HepG2 (cell line): ENCODE measurements around the gene GPHN. TPM values are rescaled to one million over a fixed set of nuclear protein-coding genes. Genes with fewer than 3 reads are reported as not detected.

Experiments used
- ATAC-seq: fragments of 200-7000 bp; cut with Tn5 transposase; 3 replicates; pipeline ENCODE4 v1.9.1; 2020; ENCODE audit warnings: mild to moderate bottlenecking, moderate library complexity
- BruUV-seq: library from RNA; stranded (reverse); fragments of 400-500 nt; replicated peaks from 2 replicates; lab custom pipeline; 2021; lab: Mats Ljungman, UMichigan
- CTCF ChIA-PET: fragments of 300-600 bp; formaldehyde crosslinking; extraction: SDS; loops from one replicate; lab custom pipeline; 2021; ENCODE audit warnings: low total read pairs, inconsistent platforms, low intra/inter-chr PET ratio; lab: Yijun Ruan, JAX
- POLR2A ChIA-PET: fragments of 350-600 bp; sonication (Branson Sonifier 250); formaldehyde crosslinking; loops from one replicate; lab custom pipeline; 2020; ENCODE audit warnings: antibody characterized with exemption, inconsistent platforms; lab: Yijun Ruan, JAX
- DNase-seq: peaks from one replicate; pipeline ENCODE4 v3.0.0-alpha.2; 2015; ENCODE audit warnings: low spot score
- FAIRE-seq: peaks from 3 replicates; lab custom pipeline; 2011; peaks lifted over from hg19 to GRCh38; lab: Jason Lieb, UNC
- H2AFZ ChIP-seq: one replicate; pipeline ENCODE4 v1.6.1; 2011; ENCODE audit warnings: low read length, inconsistent platforms
- H3K27ac ChIP-seq: fragments of 300-600 bp; 3 replicates; pipeline ENCODE4 v1.8.0; 2011; ENCODE audit warnings: mixed run types, mild to moderate bottlenecking, mixed read lengths, low read length, inconsistent platforms; ENCODE audit not compliant: insufficient read depth; ENCODE audit errors: extremely low read length
- H3K27me3 ChIP-seq, 2 experiments: fragments of 200-600 bp in 1 of 2; 2 replicates in 1 of 2; 3 replicates in 1 of 2; pipeline versions ENCODE4 v1.6.0 to v1.8.0; 2011; ENCODE audit warnings: low read length in 2 of 2, mild to moderate bottlenecking in 2 of 2, moderate library complexity in 2 of 2, inconsistent platforms in 1 of 2; ENCODE audit not compliant: insufficient read depth in 2 of 2, control insufficient read depth in 1 of 2
- H3K36me3 ChIP-seq, 2 experiments: fragments of 200-600 bp in 1 of 2; replicated peaks in 1 of 2; 2 replicates in 1 of 2; 3 replicates in 1 of 2; pipeline versions ENCODE4 v1.5.1 to v1.8.0; 2011; ENCODE audit warnings: low read length in 2 of 2, inconsistent platforms in 1 of 2; ENCODE audit not compliant: insufficient read depth in 2 of 2, control insufficient read depth in 1 of 2
- H3K4me1 ChIP-seq: 2 replicates; pipeline ENCODE4 v1.5.1; 2012; ENCODE audit warnings: low read length, inconsistent platforms; ENCODE audit not compliant: insufficient read depth
- H3K4me2 ChIP-seq: 2 replicates; pipeline ENCODE4 v1.6.0; 2011; ENCODE audit warnings: low read depth, low read length, inconsistent platforms
- H3K4me3 ChIP-seq, 3 experiments: fragments of 200-600 bp in 1 of 3; sonication (generic), shearing (Covaris generic) in 1 of 3; replicated peaks in 1 of 3; 2 replicates each; pipeline ENCODE4 v1.5.1; 2011 to 2016; ENCODE audit warnings: low read length in 3 of 3, inconsistent platforms in 2 of 3, low read depth in 2 of 3, mild to moderate bottlenecking in 2 of 3, control low read depth in 1 of 3, mixed read lengths in 1 of 3; ENCODE audit not compliant: insufficient read depth in 1 of 3
- H3K79me2 ChIP-seq: one replicate; pipeline ENCODE4 v1.6.1; 2011; ENCODE audit warnings: low read length, inconsistent platforms; ENCODE audit not compliant: insufficient read depth
- H3K9ac ChIP-seq: 2 replicates; pipeline ENCODE4 v1.6.0; 2011; ENCODE audit warnings: mild to moderate bottlenecking, low read depth, low read length, inconsistent platforms; ENCODE audit not compliant: insufficient read depth
- H3K9me3 ChIP-seq: 2 replicates; pipeline ENCODE4 v1.5.1; 2012; ENCODE audit warnings: mild to moderate bottlenecking, low read length
- H4K20me1 ChIP-seq: 2 replicates; pipeline ENCODE4 v1.6.0; 2011; ENCODE audit warnings: inconsistent platforms, mild to moderate bottlenecking, low read length, moderate library complexity; ENCODE audit not compliant: insufficient read depth
- CEBPB ChIP-seq: IDR thresholded peaks from 2 replicates; pipeline ENCODE4 v1.6.1; 2011; ENCODE audit warnings: low read depth, low read length, improper control_type of control experiment, borderline replicate concordance
- FOXA1 ChIP-seq, 2 experiments: fragments of 450-650 bp in 1 of 2; sonication (generic) in 1 of 2; formaldehyde crosslinking in 1 of 2; IDR thresholded peaks; 2 replicates each; pipeline versions ENCODE4 v1.4.0 to v1.6.1; 2016 to 2020; ENCODE audit warnings: missing genetic modification reagents in 1 of 2
- HNF4A ChIP-seq: sonication (generic); formaldehyde crosslinking; IDR thresholded peaks from 2 replicates; pipeline ENCODE4 v1.4.0; 2020; ENCODE audit warnings: missing genetic modification reagents
- MLLT10 ChIP-seq: sonication (generic); formaldehyde crosslinking; IDR thresholded peaks from 2 replicates; pipeline ENCODE4 v1.4.0; 2020; ENCODE audit warnings: missing genetic modification reagents
- PCBP2 ChIP-seq: fragments of 200-400 bp; formaldehyde crosslinking; optimal IDR thresholded peaks from 2 replicates; pipeline ENCODE3; 2018; ENCODE audit warnings: low read length, low read depth; ENCODE audit not compliant: poor library complexity, severe bottlenecking
- SIX1 ChIP-seq: sonication (generic); formaldehyde crosslinking; IDR thresholded peaks from 2 replicates; pipeline ENCODE4 v1.4.0; 2020; ENCODE audit warnings: missing genetic modification reagents, borderline replicate concordance
- ZNF101 ChIP-seq: sonication (generic); formaldehyde crosslinking; IDR thresholded peaks from 2 replicates; pipeline ENCODE4 v1.4.0; 2020; ENCODE audit warnings: mild to moderate bottlenecking, low read depth, missing genetic modification reagents, borderline replicate concordance
- ZNF564 ChIP-seq: sonication (generic); formaldehyde crosslinking; IDR thresholded peaks from 2 replicates; pipeline ENCODE4 v1.8.1; 2023; ENCODE audit warnings: mild to moderate bottlenecking, missing genetic modification reagents
- WGBS: methylation state at CpG from one replicate; pipeline ENCODE4 v1.1.6; 2017; ENCODE audit warnings: low lambda C conversion rate; 5-methylcytosine and 5-hydroxymethylcytosine counted together
- in situ Hi-C: cut with HindIII; loops from 2 replicates; pipeline ENCODE4 v1.10.0; 2017; ENCODE audit warnings: low pct_unique_long_range_greater_than_20kb; ENCODE audit not compliant: extremely low pct_ligation_motif_present
- intact Hi-C: fragments of 100-400 bp; cut with micrococcal nuclease; formaldehyde crosslinking; loops from one replicate; pipeline ENCODE4 v1.10.0; 2022; ENCODE audit not compliant: unreplicated experiment
- polyA plus RNA-seq, 8 experiments: library from polyadenylated mRNA; depleted of rRNA in 3 of 8; stranded (reverse) in 7 of 8; unstranded in 1 of 8; fragments of >200 nt; fragmentation: Illumina TruSeq in 4 of 8; extraction: Trizol in 4 of 8; gene quantifications; 2 replicates each; pipeline versions ENCODE4 v1.2.1 to v1.2.3, GENCODE V29; 2011 to 2016; ENCODE audit warnings: low read depth in 4 of 8, missing spikeins in 1 of 8, mixed read lengths in 1 of 8; ENCODE audit not compliant: insufficient read depth in 1 of 8
- total RNA-seq, 5 experiments: library from RNA; depleted of rRNA; stranded (reverse); fragments of >200 nt; fragmentation: Illumina TruSeq; extraction: Trizol; gene quantifications; 2 replicates each; pipeline ENCODE4 v1.2.3, GENCODE V29; 2016; ENCODE audit warnings: low read depth in 1 of 5
- TF ChIP-seq, protein P1 (sequence below): sonication (generic); formaldehyde crosslinking; conservative IDR thresholded peaks from 2 replicates; pipeline ENCODE4 v1.4.0; 2020; ENCODE audit warnings: mild to moderate bottlenecking, missing genetic modification reagents, moderate library complexity
- TF ChIP-seq, protein P2 (sequence below): sonication (generic); formaldehyde crosslinking; IDR thresholded peaks from 2 replicates; pipeline ENCODE4 v1.5.1; 2020; ENCODE audit warnings: mild to moderate bottlenecking, missing genetic modification reagents, borderline replicate concordance

The GPHN gene
- total and polyA plus RNA-seq, 2 of the 13 experiments (the other 11 are each of a cell fraction or from before 2014, with no cell fraction given): 12.7 to 19.2 TPM

DNA sequence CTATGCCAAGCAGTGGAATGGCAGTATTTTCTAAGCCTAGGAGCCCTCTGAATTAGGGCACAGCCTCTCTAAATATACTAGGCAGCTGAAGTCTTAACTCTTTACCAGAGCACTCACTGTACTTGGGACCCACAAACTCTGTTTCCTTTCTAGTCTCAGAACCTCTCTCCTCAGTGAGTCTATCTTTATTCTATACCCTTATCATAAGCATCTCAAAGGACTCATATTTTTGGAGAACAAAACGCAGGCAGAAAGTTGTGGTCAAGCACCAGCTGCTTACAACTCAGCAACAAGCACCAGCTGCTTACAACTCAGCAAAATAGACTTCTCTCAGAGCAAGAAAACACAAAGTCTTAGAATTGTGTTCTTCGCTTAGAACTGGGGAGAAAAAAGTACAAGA lies 20.8 kb upstream of the GPHN start (continued):
- no peak for TF ChIP-seq ZNF101
- TF ChIP-seq PCBP2: no peak

DNA sequence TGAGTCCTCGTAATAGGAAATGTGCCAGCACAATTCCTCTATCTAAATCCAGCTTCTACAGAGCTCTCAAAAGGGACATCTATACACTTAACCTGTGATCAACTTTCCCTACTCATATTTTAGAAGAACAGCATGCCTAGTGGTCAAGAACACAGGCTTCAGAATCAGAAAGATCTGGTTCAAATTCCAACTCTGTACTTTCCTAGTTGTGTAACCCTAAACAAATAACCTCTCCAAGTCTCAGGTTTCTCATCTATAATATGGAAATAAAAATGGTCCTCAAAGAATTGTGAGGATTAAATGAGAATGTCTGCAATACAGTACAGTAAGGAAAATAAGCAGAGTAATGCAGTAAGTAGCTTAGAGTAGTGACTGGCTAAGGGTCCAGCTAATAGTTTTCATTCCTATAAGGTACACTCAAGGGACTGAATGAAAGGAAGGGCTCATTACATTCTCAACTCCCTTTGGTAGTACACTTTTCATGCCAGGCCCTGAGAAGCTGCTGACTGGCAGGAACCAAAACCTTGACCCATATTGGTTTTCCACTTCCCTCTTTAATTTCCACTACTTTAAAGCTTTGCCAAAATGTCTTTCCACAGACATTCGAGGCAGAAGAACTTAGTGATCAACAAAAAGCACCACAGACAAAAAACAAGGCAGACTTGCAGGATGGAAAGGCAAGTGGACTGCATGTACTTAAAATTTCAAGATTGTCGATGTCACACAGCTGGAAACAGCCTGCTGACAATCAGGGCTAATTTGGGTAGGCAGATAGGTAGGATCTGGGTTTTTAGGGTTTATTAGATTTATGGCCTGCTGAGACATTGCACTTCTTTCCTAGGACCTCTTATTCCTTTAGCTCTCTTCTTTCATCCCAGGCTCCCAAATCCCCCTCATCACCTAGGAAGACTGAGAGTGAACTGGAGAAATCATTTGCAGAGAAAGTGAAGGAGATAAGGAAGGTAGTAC lies 17.5 kb upstream of the GPHN start:
- H3K27me3 ChIP-seq: no peaks in the 10 kb centered on the region
- WGBS: 67% methylated on average over 3 of the region's 3 CpGs
- peak; percentile 95 for ATAC-seq
- no peak overlapping the region for H2AFZ ChIP-seq
- H4K20me1 ChIP-seq: no peaks in the 10 kb centered on the region
- DNase-seq: peak; percentile 54
- ChIA-PET CTCF (no interaction called here), POLR2A (interaction anchor here (1.5 kb wide), 1 partner anchor 17 kb away, joined by 9 read pairs; the partner anchor contains the start of gene GPHN)
- H3K9me3 ChIP-seq: no peaks in the 10 kb centered on the region
- no peaks in the 10 kb centered on the region for H3K79me2 ChIP-seq
- BruUV-seq: no TSS peak
- H3K4me1 ChIP-seq: peaks cover 15% of the 10 kb centered on the region
- no peaks in the 10 kb centered on the region for H3K36me3 ChIP-seq
- peak; percentile 64 for FAIRE-seq
- H3K27ac ChIP-seq: no peak overlapping the region
- in situ Hi-C loops (no loop called here), intact Hi-C loops (no loop called here)
- H3K9ac ChIP-seq: no peak overlapping the region
- 0 out of 2 replicates have a peak overlapping the region, but pooled peaks have one; percentile 6 for H3K4me2 ChIP-seq
- no peak overlapping the region for H3K4me3 ChIP-seq
- no peak for TF ChIP-seq MLLT10 (CRISPR knock-in tag)
- TF ChIP-seq, protein P1, sequence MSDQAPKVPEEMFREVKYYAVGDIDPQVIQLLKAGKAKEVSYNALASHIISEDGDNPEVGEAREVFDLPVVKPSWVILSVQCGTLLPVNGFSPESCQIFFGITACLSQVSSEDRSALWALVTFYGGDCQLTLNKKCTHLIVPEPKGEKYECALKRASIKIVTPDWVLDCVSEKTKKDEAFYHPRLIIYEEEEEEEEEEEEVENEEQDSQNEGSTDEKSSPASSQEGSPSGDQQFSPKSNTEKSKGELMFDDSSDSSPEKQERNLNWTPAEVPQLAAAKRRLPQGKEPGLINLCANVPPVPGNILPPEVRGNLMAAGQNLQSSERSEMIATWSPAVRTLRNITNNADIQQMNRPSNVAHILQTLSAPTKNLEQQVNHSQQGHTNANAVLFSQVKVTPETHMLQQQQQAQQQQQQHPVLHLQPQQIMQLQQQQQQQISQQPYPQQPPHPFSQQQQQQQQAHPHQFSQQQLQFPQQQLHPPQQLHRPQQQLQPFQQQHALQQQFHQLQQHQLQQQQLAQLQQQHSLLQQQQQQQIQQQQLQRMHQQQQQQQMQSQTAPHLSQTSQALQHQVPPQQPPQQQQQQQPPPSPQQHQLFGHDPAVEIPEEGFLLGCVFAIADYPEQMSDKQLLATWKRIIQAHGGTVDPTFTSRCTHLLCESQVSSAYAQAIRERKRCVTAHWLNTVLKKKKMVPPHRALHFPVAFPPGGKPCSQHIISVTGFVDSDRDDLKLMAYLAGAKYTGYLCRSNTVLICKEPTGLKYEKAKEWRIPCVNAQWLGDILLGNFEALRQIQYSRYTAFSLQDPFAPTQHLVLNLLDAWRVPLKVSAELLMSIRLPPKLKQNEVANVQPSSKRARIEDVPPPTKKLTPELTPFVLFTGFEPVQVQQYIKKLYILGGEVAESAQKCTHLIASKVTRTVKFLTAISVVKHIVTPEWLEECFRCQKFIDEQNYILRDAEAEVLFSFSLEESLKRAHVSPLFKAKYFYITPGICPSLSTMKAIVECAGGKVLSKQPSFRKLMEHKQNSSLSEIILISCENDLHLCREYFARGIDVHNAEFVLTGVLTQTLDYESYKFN (CRISPR knock-in tag): peak; percentile 29; the same call in 1 of the 2 replicates
- TF ChIP-seq, protein P2, sequence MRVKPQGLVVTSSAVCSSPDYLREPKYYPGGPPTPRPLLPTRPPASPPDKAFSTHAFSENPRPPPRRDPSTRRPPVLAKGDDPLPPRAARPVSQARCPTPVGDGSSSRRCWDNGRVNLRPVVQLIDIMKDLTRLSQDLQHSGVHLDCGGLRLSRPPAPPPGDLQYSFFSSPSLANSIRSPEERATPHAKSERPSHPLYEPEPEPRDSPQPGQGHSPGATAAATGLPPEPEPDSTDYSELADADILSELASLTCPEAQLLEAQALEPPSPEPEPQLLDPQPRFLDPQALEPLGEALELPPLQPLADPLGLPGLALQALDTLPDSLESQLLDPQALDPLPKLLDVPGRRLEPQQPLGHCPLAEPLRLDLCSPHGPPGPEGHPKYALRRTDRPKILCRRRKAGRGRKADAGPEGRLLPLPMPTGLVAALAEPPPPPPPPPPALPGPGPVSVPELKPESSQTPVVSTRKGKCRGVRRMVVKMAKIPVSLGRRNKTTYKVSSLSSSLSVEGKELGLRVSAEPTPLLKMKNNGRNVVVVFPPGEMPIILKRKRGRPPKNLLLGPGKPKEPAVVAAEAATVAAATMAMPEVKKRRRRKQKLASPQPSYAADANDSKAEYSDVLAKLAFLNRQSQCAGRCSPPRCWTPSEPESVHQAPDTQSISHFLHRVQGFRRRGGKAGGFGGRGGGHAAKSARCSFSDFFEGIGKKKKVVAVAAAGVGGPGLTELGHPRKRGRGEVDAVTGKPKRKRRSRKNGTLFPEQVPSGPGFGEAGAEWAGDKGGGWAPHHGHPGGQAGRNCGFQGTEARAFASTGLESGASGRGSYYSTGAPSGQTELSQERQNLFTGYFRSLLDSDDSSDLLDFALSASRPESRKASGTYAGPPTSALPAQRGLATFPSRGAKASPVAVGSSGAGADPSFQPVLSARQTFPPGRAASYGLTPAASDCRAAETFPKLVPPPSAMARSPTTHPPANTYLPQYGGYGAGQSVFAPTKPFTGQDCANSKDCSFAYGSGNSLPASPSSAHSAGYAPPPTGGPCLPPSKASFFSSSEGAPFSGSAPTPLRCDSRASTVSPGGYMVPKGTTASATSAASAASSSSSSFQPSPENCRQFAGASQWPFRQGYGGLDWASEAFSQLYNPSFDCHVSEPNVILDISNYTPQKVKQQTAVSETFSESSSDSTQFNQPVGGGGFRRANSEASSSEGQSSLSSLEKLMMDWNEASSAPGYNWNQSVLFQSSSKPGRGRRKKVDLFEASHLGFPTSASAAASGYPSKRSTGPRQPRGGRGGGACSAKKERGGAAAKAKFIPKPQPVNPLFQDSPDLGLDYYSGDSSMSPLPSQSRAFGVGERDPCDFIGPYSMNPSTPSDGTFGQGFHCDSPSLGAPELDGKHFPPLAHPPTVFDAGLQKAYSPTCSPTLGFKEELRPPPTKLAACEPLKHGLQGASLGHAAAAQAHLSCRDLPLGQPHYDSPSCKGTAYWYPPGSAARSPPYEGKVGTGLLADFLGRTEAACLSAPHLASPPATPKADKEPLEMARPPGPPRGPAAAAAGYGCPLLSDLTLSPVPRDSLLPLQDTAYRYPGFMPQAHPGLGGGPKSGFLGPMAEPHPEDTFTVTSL: peak; percentile 42; the same call in 1 of the 2 replicates
- peak; percentile 72; the same call in 1 of the 2 replicates for TF ChIP-seq SIX1 (CRISPR knock-in tag)
- TF ChIP-seq FOXA1 (IDR thresholded peaks at IDR 0.05): no peak
- TF ChIP-seq FOXA1 (CRISPR knock-in tag; IDR thresholded peaks at IDR 0.05): peak; percentile 37; the same call in 1 of the 2 replicates
- peak; percentile 79; the same call in 1 of the 2 replicates for TF ChIP-seq CEBPB
- TF ChIP-seq ZNF564: no peak
- TF ChIP-seq HNF4A (CRISPR knock-in tag): peak; percentile 75
